GM19351 (cell line): Measurements from ENCODE around the gene MGRN1.

ENCODE experiments used
- ATAC-seq: cut with Tn5 transposase; IDR thresholded peaks from one replicate; pipeline ENCODE4 v1.9.1; 2021; ENCODE audit warnings: mild to moderate bottlenecking, moderate library complexity; ENCODE audit not compliant: unreplicated experiment

The MGRN1 gene

DNA sequence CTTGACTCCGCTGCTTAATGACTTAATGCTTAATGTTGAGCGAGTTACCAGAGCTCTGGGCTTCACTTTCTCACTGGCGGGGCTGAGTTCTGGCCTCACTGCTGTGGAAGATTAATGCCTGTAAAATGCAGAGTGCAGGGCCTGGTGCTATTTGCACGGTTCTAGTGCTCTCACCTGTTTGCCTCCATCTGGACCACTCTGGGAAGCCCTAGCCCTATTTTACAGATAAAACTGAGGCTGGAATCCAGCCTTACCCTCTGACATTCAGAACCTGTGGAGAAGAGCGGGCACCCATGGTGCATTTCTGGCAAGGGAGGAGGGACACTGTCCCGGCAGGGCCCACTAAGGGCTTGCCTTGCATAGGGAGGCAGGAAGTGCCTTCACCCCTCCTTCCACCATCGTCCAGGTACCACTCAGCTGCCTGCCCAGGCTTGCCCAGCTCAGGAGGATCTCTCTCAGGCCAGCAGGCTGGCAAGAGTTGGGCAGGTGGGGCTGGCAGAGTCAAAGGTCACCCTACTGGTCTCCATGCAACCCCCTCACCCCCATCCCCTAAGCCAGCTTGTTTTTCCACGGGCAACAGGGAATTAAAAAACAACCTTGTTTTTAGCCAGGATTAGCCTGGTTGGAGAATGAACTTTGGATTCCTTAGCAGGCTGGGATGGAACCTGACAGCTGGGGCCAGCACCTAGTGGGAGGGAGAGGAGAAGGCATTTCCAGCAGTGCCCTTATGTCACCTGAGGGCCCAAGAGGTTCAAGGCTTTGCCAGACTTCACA, 5.8 kb upstream of the MGRN1 start:
- ATAC-seq, result no peak

DNA sequence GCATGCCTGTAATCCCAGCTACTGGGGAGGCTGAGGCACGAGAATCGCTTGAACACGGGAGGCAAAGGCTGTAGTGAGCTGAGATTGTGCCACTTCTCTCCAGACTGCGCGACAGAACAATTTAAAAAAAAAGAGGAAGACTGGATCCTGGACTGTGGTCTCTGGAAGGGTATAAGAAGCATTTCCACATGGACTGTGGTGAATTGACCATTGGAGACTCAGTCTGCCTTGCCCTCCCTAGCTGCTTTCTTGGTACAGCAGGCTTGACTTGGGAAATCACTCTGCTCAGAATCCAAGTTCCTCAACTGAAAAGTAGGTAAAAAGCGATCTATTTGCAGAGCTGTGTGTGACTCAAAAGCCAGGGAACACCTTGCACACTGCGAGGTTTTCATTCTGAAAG, 1.0 kb upstream of the MGRN1 start:
- ATAC-seq, result no peak

DNA sequence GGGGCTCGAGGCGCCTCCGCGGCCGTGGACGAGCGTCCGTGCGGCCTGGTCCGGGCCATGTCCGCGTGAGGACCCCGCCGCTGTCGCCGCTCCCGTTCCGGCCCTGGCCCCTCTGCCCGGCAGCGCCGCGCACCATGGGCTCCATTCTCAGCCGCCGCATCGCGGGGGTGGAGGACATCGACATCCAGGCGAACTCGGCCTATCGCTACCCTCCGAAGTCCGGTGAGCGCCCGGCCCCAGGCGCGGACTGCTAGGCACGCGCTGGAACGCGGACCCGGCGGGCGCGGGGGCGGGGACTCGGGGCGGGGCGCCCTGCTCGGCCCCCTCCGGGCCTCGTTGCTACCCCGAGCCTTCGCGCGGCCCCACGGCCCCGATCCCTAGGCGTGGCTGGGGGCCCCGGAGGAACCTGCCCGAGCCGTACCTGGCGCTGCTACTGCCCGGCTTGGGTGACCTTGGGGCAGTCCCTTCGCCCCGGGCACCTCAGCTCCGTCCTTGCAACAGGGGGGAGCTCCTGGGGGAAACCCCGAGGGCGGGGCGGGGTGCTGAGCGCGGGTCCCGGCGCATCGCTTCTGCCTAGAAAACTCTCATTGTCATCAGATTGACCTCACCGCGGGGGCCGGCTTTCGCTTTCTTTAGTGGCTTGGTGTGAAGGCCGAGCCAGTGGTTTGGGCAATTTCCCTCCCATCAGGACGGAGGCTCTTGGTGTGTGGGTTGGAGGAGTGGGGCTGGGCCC, 367 bp downstream of the MGRN1 start:
- peak; percentile 68 for ATAC-seq

DNA sequence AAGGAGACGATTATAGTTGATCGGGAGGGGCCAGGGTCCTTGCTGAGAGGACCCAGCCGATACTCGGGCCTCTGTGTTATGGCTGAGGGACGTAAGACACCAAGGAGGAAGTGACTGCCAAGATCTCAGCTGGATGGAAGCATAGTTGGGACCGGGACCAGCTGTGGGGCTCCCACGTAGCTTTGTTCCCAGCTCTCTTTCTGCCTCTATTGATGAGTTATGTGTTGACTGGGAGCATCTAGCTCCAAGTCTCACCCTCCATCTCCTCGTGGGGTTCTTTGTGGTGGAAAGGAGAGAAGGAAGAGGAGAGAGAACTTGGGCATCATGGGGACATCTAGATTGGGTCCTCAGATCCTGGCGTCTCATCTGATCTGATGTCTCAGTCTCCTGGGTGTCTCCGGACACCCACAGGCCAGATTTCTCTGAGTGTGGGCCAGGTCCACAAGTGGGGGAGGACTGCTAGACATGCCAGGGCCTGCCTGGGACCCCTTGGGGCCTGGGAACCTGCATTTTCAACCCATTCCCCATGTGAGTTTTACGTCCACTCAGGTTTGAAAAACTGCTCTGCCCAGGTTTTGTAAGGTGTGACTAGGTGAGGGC, 1.0 kb downstream of the MGRN1 start:
- ATAC-seq, result peak; percentile 15

DNA sequence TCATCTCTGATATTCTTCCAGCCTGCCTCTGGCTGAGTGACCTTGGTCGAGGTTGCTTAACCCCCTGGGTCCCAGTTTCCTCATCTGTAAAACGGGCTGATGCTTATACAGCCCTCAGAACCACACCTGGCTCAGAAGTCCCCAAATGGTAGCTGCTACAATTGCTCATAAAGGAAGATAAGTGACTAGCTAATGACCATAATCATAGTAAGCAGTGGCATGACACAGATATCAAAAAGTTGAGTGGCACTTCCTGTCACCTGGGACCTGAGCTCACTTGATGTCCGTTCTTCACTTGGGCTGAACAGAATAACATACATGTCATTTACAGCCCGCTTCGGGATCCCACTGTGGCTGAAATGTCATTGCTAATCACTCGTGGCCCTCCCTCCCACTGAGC, 1.8 kb downstream of the MGRN1 start:
- ATAC-seq, result no peak

DNA sequence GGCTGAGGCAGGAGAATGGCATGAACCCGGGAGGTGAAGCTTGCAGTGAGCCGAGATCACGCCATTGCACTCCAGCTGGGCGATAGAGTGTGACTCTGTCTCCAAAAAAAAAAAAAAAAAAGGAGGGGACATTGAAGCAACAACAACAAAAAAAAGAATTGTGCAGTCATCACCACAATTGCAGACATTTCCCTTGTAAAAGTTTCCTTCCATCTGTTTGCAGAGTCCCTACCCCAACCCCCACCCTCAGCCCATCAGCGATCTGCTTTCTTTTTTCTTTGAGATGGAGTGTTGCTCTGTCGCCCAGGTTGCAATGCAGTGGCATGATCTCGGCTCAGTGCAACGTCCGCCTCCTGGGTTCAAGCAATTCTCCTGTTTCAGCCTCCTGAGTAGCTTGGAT, 3.7 kb downstream of the MGRN1 start:
- ATAC-seq, result no peak

DNA sequence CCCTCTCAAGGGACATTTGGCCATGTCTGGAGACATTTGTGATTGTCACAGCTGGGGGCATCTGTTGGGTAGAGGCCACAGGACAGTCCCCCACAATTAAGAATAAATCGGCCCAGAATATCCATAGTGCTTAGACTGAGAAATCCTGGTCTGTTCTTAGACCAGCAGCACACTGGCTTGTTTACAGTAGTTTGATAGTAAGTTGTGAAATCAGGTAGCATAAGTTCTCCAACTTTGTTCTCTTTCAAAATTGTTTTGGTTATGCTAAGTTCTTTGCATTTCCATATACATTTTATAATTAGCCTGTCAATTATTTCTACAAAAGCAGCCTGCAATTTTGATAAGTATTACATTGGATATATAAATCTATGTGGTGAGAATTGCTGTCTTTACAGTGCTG, 6.8 kb downstream of the MGRN1 start:
- no peak for ATAC-seq

DNA sequence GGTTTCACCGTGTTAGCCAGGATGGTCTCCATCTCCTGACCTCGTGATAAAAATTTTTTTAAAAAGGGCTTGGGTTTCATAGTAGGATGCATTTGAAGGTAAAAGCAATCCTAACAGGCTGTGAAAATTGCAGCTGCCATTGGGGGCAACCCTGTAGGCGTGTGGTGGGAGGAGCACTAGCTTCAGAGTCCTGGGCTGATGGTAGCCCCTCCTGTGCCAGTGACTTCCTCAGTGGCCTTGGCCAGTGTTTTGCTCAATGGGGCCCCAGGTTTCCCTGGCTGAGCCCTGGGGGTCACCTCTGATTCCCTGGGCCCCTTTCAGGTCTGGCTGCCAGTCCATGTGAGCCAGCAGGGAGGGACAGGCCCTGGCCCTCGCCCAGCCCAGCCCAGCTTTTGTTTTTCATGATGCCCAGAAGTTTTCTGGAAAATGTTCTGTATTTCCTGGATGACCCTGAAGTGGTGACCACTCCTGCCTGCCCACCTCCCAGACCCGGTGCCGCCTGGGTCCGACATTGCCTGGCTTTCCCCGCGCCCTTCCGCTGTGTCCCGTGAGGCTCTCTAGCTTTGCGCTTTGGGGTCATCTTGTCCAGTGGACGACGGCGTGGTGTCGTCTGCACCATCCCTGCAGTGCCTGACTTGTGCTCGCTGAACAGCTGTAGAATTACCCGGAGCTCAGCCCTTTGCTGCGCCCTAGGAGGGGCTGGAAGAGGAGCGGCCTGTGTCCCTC, 9.4 kb downstream of the MGRN1 start:
- ATAC-seq, result no peak

DNA sequence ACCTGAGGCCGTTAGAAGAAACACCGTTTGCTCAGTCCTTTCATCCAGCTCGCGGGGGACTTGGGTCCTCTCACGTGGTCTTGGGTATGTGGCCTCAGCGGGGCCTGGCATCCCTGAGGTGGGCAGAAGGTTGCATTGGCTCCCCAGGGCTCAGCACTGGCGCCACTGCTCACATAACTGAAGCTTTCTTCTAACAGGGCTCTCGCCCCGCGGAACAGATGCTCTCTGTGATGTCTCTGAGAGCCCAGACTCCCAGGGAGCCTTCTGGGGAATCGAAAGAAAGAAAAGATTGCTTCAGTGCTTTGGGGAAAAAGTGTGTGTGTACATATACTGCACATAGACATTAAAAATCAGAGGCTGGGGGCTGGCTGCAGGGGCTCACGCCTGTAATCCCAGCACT, 10.1 kb downstream of the MGRN1 start:
- no peak for ATAC-seq

DNA sequence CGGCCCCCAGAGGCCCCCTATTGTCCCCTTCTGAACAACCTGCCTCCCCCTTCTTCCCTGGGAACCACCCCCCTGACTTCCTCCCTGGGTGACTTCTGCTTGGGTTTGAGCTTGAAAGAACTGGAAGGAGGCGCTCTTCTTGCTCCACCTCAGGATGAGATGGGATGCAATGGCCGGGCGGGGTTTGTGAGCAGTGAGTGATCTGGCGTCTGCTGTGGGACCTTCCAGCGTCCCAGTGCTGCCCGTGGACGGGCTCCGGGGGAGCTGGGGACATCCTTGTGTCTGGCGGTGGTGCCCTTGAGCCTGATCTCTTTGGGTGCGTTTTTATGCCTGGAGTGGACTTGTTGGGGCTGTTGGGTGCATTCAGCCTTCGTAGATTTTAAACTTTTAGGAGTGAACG, 11.6 kb downstream of the MGRN1 start:
- no peak for ATAC-seq

DNA sequence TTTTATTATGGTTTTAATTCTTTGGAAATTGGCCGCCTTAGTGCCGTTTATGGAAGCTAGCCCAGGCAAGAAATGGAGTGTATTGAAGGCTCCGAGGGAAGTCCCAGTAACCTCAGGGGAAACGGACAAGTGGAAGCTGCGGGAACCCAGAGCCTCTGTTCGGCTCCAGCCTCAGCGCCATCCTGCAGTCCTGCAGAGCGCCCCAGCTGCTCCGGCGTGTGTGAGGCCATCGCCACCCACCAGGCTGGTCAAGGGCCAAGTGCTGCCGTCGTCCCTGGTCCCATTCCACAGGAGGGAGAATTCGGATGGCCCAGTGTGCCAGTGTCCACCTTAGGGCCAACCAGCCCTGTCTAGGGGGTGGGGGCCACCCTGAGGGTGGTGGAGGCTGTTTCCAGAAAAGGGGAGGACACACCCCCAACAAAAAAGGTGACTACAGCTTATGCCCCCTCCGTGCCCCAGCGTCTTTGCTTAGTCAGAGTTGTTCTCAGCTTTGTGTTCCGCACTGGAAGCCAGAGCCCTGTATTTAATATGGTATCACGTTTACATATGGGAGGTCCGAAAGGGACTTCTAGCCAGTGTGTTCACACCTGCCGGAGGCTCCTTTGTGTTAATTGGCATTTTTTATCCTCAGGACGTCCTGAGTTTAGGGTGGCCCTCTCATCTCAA, 13.0 kb downstream of the MGRN1 start:
- no peak for ATAC-seq

DNA sequence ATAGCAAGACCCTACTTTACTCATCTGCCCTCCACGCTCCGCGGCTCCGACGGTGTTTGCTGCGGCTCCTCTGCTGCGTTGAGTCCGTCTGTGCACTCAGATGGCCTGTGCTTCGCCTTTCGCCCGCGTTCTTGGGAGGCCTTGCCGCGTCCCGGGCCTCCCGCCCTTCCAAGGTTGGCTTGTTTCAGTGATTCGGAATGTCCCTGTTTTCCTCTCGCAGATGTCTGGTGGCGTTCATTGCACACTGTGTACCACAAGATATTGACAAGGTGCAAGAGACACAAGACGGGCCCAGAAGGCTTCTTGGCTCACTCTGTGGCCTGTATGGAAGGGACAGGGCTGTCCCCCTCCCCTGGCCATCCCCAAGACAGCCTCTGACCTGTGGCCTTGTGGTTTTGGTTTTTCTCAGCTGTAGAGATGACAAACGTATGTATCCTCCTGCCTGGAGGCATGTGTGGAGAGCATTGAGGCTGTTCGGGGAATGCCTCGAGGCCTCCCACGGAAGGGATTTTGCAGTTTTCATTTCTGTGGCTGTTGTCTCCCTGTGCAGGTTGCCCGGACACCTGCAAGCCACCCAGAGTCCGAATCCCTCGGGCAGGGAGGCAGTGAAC, 15.4 kb downstream of the MGRN1 start:
- ATAC-seq, result no peak

DNA sequence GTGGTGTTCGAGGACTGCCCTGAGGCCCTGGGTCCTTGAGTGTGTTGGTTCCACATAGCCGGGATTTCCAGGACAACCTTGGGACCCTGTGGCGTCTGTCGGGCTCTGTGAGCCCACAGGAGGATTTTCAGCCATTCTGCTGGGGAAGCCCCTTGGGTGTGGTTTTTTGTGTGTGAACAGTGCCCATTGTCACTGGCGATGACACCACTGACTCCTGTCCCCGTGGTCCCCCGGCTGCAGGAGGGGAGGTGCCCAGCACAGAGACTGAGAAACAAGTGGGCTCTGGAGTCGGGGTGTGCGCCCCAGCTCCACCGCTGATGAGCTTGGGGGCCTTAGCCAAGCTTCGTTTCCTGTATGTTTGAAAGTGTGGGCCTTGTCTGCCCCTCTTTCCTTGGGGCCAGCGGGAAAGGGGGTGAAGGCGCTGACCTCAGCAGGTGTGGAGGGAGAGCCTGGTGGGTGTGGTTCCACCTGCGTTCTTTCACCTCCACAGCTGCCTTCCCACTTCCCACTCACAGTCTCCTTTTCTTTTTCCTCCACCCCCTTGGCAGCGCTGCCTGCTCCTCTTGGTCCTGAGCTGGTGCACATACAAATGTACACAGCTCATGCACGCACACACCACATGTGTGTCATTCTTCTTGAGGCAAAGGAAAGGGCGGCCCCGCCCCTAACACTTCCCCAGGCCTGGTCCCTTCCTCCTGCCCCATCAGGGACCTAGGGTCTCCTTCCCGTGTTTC, 16.1 kb downstream of the MGRN1 start:
- ATAC-seq, result no peak

DNA sequence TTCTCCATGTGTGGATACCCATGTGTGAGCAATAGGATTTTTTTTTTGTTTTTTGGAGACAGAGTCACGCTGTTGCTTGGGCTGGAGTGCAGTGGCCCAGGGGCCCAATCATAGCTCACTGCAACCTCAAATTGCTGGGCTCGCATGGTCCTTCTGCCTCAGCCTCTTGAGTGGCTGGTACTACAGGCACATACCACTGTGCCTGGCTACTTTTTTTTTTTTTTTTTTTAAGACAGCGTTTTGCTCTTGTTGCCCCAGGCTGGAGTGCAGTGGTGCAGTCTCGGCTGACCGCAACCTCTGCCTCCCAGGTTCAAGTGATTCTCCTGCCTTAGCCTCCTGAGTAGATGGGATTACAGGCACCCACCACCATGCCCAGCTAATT, 16.7 kb downstream of the MGRN1 start:
- ATAC-seq, result no peak

DNA sequence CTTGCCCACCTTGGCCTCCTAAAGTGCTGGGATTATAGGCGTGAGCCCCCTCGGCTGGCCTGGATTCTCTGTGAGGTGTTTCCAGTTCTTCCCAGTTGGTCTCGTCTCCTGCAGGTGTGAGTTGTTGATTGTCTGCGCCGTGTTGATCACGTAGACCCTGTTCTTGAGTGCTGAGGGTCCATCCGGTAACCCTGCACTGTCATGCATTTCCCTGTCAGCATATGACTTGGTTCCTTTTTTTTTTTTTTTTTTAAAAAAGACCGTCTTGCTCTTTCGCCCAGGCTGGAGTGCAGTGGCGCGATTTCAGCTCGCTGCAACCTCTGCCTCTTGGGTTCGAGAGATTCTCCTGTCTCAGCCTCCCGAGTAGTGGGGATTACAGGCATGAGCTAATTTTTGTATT, 17.3 kb downstream of the MGRN1 start:
- ATAC-seq, result no peak

DNA sequence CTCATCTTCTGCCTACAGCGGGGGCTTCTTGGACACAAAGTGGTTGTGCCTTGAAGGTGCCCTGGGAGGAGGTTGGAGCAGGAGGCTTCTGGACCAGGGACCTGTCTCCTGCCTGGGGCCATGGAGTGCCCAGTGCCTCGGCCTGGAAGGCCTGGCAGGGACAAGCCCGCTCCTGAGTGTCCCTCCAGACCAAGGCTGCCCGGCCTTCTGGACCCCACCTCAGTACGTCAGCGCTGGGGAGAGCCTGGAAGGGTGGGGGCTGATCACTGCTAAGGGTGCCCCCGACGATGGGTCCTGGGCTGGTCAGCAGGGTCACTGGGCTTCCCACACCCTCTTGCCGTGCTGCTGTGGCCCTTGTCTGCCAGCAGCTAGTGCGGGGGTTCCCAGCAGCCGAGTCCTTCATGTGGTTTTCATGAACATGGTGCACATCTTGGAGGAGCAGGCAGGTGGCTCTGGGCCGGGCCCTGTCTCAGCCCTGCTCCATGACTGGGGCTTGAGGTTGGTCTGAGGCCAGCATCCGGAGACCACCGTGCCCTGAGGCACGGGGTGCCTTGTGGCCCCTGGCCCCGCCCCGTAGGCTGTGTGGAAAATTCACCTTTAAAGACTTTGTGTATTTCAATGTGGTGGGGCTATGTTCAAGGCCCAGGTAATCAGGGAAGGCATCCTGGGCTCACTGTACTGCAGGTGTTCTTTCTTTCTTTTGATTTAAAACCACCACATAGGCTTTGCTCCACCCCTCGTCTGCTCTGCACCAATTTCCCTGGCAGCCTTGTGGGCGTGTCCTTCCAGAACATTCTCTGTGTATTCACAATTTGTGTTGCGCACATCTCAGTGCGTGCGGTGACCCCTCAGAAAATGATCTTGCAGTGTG, 22.4 kb downstream of the MGRN1 start:
- no peak for ATAC-seq

DNA sequence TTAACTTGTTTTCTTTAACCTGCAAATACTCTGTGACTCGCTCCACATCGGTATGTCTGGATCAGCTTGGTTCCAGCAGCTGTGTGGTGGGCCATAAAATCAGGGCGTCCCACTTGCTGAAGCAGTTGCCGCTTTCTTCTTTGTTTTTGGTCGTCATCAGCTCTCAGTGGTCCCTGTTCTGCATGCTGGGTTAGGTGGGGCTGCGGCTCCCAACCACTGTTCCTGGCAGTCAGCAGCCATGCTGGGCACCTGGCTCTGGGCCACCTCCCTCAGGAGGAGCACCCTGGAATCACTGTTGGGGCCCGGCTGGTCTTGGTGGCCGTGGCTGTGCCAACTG, 23.0 kb downstream of the MGRN1 start:
- ATAC-seq, result no peak

DNA sequence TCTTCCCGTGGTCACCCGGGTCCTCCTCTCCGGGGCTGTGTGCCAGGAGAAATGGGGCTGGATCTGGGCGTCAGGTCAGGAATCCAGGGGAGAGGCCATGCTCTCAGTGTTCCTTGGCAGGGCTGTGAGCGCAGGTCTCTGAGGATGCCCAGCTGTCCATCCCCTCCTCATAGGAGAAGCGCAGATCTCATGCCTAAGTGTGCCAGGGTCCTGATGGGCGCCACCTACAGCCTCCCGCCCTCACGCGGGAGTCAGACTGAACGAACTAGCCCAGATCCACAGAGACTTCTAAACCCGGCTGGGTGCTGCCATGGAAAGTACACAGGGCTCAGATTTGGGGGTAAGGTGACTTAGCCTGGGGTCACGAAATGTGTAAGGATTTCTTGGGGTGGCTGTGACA, 24.3 kb downstream of the MGRN1 start:
- ATAC-seq, result no peak
